Measurements from ENCODE around the gene NHP2.

NHP2 gene

DNA sequence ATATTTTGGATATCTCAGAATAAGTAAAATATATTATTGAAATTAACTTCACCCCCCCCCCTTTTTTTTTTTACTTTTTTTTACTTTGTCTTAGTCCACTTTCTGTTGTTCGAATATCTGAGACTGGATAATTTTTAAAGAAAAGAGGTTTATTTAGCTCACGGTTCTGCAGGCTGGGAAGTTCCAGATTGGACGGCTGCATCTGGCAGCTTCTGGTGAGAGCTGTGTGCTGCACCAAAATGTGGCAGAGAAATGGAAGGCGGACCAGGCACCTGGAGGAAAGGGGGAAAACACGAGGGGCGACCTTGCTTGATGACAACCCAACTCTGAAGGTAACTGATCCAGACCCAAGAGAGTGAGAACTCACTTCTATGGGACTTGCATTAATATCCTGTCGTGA is 39.1 kb upstream of the NHP2 start:
- DNase-seq (ENCODE audit: insufficient read length) (no peak), FAIRE-seq (no peak)
- TF ChIP-seq TAF1 (IDR thresholded peaks at IDR 0.05; ENCODE audit: borderline replicate concordance, low read depth, low read length) (no peak), POLR2AphosphoS5 (IDR thresholded peaks at IDR 0.05; ENCODE audit: low read depth, low read length) (no peak), POLR2A (IDR thresholded peaks at IDR 0.05; ENCODE audit: low read depth, low read length) (no peak)

DNA sequence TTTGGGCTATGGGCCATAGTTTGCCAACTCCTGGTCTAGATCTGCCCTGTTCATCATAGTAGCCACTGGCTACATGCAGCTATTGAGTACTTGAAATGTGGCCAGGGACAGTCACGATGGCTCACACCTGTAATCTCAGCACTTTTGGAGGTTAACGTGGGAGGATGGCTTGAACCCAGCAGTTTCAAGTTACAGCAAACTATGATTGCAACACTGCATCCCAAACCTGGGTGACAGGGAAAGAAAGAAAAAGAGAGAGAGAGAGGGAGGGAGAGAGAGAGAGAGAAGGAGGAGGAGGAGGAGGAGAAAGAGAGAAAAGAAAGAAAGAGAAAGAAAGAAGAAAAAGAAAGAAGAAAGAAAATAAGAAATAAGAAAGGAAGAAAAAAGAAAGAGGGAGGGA is 38.6 kb upstream of the NHP2 start:
- DNase-seq (ENCODE audit: insufficient read length) (no peak), FAIRE-seq (no peak)
- no peak for TF ChIP-seq POLR2AphosphoS5 (IDR thresholded peaks at IDR 0.05; ENCODE audit: low read depth, low read length)

DNA sequence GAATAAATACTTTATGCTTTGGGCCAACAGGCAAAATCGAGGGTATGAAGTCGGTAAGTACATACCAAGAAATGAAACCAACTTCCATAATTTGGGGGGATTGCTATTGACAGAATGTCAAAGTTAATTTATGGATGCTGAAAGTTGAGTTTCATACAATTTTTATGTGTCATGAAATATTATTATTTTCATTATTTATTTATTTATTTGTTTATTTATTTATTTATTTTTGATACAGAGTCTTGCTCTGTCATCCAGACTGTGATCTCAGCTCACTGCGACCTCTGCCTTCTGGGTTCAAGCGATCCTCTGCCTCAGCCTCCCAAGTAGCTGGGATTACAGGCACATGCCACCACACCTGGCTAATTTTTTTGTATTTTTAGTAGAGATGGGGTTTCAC is 38.0 kb upstream of the NHP2 start:
- TF ChIP-seq TAF1 (IDR thresholded peaks at IDR 0.05; ENCODE audit: borderline replicate concordance, low read depth, low read length): no peak
- no peak for TF ChIP-seq POLR2AphosphoS5 (IDR thresholded peaks at IDR 0.05; ENCODE audit: low read depth, low read length)
- TF ChIP-seq POLR2A (IDR thresholded peaks at IDR 0.05; ENCODE audit: low read depth, low read length): no peak
- FAIRE-seq: no peak
- no peak for DNase-seq (ENCODE audit: insufficient read length)

DNA sequence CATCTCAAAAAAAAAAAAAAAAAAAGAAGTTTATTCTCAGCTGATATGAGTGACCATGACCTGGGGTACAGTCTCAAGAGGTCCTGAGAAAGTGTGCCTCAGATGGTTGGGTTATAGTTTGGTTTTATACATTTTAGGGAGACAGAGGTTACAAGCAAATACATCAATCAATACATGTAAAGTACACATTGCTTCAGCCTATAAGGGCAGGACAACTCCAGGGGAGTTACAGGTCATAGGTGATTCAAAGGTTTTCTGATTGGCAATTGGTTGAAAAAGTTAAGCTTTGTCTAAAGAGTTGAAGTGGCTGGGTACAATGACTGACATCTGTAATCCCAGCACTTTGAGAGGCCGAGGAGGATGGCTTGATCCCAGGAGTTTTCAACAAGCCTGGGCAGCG is 35.7 kb upstream of the NHP2 start:
- DNase-seq (ENCODE audit: insufficient read length) (no peak), FAIRE-seq (no peak)
- TF ChIP-seq TAF1 (IDR thresholded peaks at IDR 0.05; ENCODE audit: borderline replicate concordance, low read depth, low read length) (no peak), POLR2AphosphoS5 (IDR thresholded peaks at IDR 0.05; ENCODE audit: low read depth, low read length) (no peak), POLR2A (IDR thresholded peaks at IDR 0.05; ENCODE audit: low read depth, low read length) (no peak)

DNA sequence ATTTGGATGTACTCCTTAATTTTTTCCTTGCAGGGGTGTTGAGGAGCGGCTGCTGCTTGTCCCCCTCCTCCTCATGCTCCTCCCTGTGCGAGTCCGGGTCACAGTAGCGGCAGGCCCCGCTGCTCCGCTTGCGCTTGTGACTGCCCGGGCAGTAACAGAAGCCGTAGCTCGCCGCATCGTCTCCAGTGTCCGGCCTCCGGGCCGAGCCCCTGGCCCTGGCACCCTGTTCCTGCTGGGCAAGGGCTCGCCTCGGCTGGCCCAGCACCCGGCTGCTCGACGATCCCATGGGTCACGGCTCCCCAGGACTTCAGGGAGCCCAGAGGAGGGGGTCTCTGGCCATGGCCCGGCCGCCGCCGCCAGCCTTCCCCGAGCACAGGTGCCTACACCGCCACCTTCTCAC is 33.3 kb upstream of the NHP2 start, which contains the start of gene GMCL2:
Gene GMCL2, minus strand, starts transcription at position 358 of the 400 bp plus-strand sequence. Its CDS starts 72 bp downstream, at position 286.
- TF ChIP-seq POLR2AphosphoS5 (IDR thresholded peaks at IDR 0.05; ENCODE audit: low read depth, low read length) (no peak), TAF1 (IDR thresholded peaks at IDR 0.05; ENCODE audit: borderline replicate concordance, low read depth, low read length) (no peak), POLR2A (IDR thresholded peaks at IDR 0.05; ENCODE audit: low read depth, low read length) (no peak)

DNA sequence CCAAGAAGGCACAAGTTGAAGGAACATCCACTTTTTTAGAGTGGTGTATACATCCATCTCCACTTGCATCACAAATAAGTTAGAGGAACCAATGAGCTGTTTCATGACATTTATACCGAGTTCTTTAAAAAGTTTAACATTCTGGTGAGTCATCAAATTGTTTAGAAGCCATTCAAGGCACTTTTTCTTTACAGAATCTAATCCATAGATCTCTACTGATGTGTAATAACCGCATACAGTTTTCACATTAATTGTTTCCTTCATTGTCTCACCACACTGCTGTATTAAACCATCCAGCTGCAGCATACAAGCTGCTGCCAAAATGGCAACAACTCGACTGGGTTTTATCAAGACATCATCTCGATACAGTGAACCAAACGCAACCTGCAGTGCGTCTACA is 32.7 kb upstream of the NHP2 start:
- DNase-seq (ENCODE audit: insufficient read length) (no peak), FAIRE-seq (no peak)
- TF ChIP-seq POLR2AphosphoS5 (IDR thresholded peaks at IDR 0.05; ENCODE audit: low read depth, low read length): no peak
- TF ChIP-seq TAF1 (IDR thresholded peaks at IDR 0.05; ENCODE audit: borderline replicate concordance, low read depth, low read length): no peak
- TF ChIP-seq POLR2A (IDR thresholded peaks at IDR 0.05; ENCODE audit: low read depth, low read length): no peak

More for the DNA sequence above, 33.3 kb upstream of the NHP2 start, which contains the start of gene GMCL2:
- FAIRE-seq: no peak
- no peak for DNase-seq (ENCODE audit: insufficient read length)

DNA sequence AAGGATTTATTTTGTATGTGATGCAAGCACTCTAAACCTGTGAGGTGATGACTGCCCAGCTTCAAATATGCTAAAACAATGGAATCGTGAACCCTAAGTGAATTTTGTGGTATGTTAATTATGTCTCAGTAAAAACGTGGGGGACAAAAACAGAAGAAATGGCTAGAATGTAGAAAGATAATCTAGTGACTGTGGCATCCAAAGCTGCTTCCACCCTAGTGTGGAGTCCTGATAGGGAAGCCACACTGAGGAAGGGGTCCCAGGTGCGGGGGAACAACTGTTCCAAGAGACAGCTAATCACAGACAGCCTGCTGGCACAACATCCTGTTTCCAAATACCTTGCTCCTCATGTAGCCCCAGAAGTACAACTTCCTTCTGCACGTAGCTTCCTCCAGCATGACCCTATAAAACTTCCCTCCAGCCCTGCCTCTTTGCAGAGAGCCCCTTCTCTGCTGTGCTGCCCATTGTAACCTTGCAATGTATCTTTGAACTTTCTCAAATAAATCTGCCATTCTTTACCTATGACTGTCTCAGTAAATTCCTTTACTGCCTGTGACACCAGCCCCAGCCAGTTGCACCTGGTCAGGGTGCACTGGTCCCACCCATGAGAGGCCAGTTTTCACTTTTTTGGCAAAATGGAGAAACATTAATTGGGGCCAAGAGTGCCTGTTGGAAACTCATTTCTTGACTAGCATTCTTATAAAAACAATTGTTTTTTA is 28.6 kb upstream of the NHP2 start:
- no peak for FAIRE-seq
- TF ChIP-seq TAF1 (IDR thresholded peaks at IDR 0.05; ENCODE audit: borderline replicate concordance, low read depth, low read length) (no peak), POLR2A (IDR thresholded peaks at IDR 0.05; ENCODE audit: low read depth, low read length) (no peak), POLR2AphosphoS5 (IDR thresholded peaks at IDR 0.05; ENCODE audit: low read depth, low read length) (no peak)
- no peak for DNase-seq (ENCODE audit: insufficient read length)

DNA sequence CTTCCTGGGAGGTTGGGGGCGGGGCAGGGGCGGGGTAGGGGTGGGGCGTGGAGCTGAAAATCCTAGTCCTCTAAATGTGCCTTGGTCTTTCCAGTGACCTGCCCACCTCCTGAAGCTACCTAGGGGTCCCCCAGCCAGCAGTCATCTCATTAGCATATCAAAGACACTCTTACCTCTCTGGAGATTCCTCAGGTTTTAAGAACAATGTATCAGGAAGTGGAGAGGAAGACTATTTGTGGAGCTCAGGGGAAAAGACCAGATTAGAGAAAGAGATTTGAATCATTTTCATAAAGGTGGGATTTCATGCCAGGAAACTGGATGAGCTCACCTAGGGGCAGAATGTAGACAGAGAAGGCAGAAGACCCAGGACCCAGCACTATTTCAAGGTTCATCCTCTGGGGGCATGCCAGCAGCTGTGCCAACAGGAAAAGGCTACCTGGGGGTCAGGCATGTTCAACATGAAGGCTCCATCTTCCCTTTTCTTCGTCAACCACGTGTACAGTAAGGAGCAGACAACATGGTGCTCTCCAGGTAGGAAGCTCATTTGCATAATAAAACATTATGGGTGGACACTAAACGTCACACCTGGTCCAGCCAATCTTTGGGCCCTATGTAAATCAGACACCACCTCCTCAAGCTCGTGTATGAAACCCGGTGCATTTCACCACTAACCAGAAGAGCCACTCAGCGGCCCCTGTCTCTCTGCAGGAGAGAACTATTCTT is 26.6 kb upstream of the NHP2 start:
- DNase-seq (ENCODE audit: insufficient read length) (no peak), FAIRE-seq (no peak)
- TF ChIP-seq TAF1 (IDR thresholded peaks at IDR 0.05; ENCODE audit: borderline replicate concordance, low read depth, low read length) (no peak), POLR2AphosphoS5 (IDR thresholded peaks at IDR 0.05; ENCODE audit: low read depth, low read length) (no peak), POLR2A (IDR thresholded peaks at IDR 0.05; ENCODE audit: low read depth, low read length) (no peak)

DNA sequence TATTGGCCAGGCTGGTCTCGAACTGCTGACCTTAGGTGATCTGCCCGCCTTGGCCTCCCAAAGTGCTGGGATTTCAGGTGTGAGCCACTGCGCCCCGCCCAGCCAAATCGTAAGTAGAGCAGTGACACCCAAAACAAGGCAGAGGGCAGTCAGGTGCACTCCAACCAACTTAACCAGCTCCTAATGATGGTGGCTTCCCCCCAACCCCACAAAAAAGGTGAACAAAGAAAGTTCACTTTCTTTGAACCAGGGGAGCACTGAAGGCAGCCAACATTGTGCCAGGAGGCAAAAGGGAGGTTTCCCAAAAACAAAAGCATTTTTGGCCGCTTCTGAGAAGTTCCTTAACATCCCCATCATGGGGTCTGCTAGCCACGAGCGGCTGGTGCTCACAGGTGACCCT is 23.9 kb upstream of the NHP2 start:
- FAIRE-seq: no peak
- no peak for DNase-seq (ENCODE audit: insufficient read length)
- TF ChIP-seq POLR2A (IDR thresholded peaks at IDR 0.05; ENCODE audit: low read depth, low read length) (no peak), TAF1 (IDR thresholded peaks at IDR 0.05; ENCODE audit: borderline replicate concordance, low read depth, low read length) (no peak), POLR2AphosphoS5 (IDR thresholded peaks at IDR 0.05; ENCODE audit: low read depth, low read length) (no peak)

DNA sequence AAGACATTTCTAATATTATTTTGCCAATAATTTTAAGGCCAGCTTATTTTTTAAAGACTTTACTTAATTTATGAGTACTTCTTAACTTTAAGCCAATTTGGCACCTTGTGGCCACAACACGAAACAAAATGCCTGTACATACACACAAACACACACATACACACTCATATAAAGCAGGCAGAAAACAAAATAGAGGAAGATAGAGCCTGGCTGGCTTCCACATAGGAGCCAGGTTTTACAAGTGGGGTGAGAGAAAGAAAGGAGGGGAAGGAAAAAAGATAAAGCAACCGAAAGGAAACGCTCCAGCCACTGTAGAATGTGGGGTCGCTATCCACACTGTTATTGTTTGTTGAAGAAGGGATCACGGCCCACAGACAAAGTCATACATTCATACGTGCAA is 23.1 kb upstream of the NHP2 start:
- FAIRE-seq (no peak), DNase-seq (ENCODE audit: insufficient read length) (no peak)
- TF ChIP-seq POLR2A (IDR thresholded peaks at IDR 0.05; ENCODE audit: low read depth, low read length) (no peak), TAF1 (IDR thresholded peaks at IDR 0.05; ENCODE audit: borderline replicate concordance, low read depth, low read length) (no peak), POLR2AphosphoS5 (IDR thresholded peaks at IDR 0.05; ENCODE audit: low read depth, low read length) (no peak)

DNA sequence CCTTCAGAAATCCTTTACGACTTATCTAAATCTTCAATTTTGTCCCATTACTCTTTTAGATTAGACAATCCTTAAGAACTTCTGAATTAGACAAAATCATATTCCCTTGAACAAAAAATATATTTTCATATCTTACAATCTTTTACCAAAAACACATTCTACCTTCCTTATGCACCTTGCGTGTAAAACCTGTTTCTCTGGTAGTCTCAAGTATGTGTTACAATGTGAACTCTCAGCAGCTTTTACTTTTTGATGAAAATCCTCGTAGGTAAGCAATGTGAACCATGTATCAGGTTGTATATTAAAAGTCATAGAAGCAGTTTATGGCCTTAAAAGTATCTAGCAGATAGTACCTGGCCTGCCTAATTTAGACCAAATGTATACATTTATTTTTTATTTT is 20.8 kb upstream of the NHP2 start:
- DNase-seq (ENCODE audit: insufficient read length): no peak
- no peak for FAIRE-seq
- TF ChIP-seq POLR2A (IDR thresholded peaks at IDR 0.05; ENCODE audit: low read depth, low read length): no peak
- no peak for TF ChIP-seq TAF1 (IDR thresholded peaks at IDR 0.05; ENCODE audit: borderline replicate concordance, low read depth, low read length)
- no peak for TF ChIP-seq POLR2AphosphoS5 (IDR thresholded peaks at IDR 0.05; ENCODE audit: low read depth, low read length)

DNA sequence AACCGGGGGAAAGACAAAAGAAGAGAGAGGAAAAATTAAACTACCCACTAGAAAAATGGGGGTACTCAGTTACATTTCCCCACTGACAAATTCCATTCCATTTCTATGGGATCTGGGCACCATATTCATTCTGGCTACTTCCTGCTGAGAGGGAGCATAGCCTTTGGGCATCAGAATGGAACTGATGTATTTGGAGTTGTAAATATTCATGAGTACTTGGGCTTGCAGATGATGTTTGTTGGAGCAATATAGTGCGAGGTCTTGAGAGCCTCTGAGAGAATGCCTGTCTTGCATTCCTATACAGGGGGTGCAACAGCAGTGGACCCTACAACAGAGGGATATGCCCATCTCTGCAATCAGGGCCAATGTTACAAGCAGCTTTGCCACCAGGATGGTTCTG is 16.8 kb upstream of the NHP2 start:
- FAIRE-seq (no peak), DNase-seq (ENCODE audit: insufficient read length) (no peak)
- TF ChIP-seq TAF1 (IDR thresholded peaks at IDR 0.05; ENCODE audit: borderline replicate concordance, low read depth, low read length) (no peak), POLR2A (IDR thresholded peaks at IDR 0.05; ENCODE audit: low read depth, low read length) (no peak), POLR2AphosphoS5 (IDR thresholded peaks at IDR 0.05; ENCODE audit: low read depth, low read length) (no peak)

Measured in GM12892 (cell line).